Measurements from ENCODE around the gene ZNF274. TPM values are rescaled to one million over a fixed set of nuclear protein-coding genes. Genes with fewer than 3 reads are reported as not detected.

The ZNF274 gene
- polyA plus RNA-seq, 1 of the 3 experiments (the other 2 are of a cell fraction): 3.1 TPM

DNA sequence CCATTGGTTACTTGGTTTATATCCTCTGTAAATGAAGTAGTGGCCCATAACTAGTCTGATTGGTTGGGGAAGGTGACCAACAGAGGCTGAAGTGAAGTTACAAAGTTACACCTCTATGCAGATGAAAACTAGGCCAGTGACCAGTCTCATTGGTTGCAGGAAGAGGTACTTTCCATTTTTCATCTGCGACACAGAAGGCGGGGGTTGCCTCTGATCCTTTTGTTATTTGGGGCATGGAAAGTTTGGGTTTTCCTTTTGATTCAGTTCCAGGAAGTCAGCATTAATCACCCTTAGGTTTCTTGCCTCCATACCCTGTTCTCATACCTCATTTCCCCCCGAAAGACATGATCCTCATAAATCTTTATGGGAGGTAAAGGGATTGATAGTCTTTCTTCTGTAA is 66.0 kb downstream of the ZNF274 start:
- Histone ChIP-seq H3K79me2 (ENCODE audit: insufficient read depth) (no peaks in the 10 kb centered on the region), H3K27me3 (ENCODE audit: insufficient read depth) (no peaks in the 10 kb centered on the region), H3K4me3 (ENCODE audit: low read depth in 2 of 2, low read length in 1 of 2) (no peak overlapping the region; a peak in 1 of 4 replicates), H4K20me1 (ENCODE audit: insufficient read depth) (no peaks in the 10 kb centered on the region), H2AFZ (ENCODE audit: low read depth) (no peak overlapping the region), H3K9me3 (peaks cover 10% of the 10 kb centered on the region; the same call in 1 of the 2 replicates), H3K4me2 (no peak overlapping the region), H3K4me1 (ENCODE audit: control insufficient read depth in 1 of 2, insufficient read depth in 2 of 2, low read depth in 1 of 2, low read length in 1 of 2) (no peaks in the 10 kb centered on the region), H3K27ac (ENCODE audit: low read depth in 2 of 2, low read length in 1 of 2) (no peak overlapping the region), H3F3A (replicated peaks; ENCODE audit: insufficient read depth) (no peaks in the 10 kb centered on the region), H3K9ac (no peak overlapping the region), H3K9me2 (no peaks in the 10 kb centered on the region), H3K36me3 (replicated peaks in 1 of 2; ENCODE audit: control insufficient read depth in 1 of 2, insufficient read depth in 2 of 2, low read length in 1 of 2) (no peaks in the 10 kb centered on the region)
- 88% methylated on average over 3 of the region's 3 CpGs for WGBS (ENCODE audit: low lambda C conversion rate)
- no peak for DNase-seq
- CTCF ChIA-PET: no interaction called here
- TF ChIP-seq TEAD4 (IDR thresholded peaks at IDR 0.05; ENCODE audit: borderline replicate concordance, insufficient read depth) (no peak), RFX5 (IDR thresholded peaks at IDR 0.05; ENCODE audit: low read length) (no peak), GABPA (IDR thresholded peaks at IDR 0.05; ENCODE audit: low read depth) (no peak), GATA2 (CRISPR knock-in tag; IDR thresholded peaks at IDR 0.05) (no peak), JUND (IDR thresholded peaks at IDR 0.05) (no peak), EZH2phosphoT487 (IDR thresholded peaks at IDR 0.05; ENCODE audit: borderline replicate concordance, low read depth) (no peak), ELF1 (IDR thresholded peaks at IDR 0.05) (no peak), RAD21 (IDR thresholded peaks at IDR 0.05; ENCODE audit: low read length) (no peak), REST (IDR thresholded peaks at IDR 0.05; ENCODE audit: low read depth, low read length) (no peak), RXRA (IDR thresholded peaks at IDR 0.05; ENCODE audit: borderline replicate concordance, low read depth) (no peak), FOSL2 (IDR thresholded peaks at IDR 0.05; ENCODE audit: borderline replicate concordance, low read depth) (no peak), PBX3 (IDR thresholded peaks at IDR 0.05) (no peak), NRF1 (IDR thresholded peaks at IDR 0.05; ENCODE audit: low read depth, low read length) (no peak), TCF12 (IDR thresholded peaks at IDR 0.05) (no peak)
- POLR2A ChIA-PET: no interaction called here

GRCh38 chr19:58252102-58252685 is 69.3 kb downstream of the ZNF274 start:
- no peak overlapping the region for H3K9ac ChIP-seq
- POLR2A ChIA-PET: no interaction called here
- WGBS (ENCODE audit: low lambda C conversion rate): 76% methylated on average over 2 of the region's 2 CpGs
- no peaks in the 10 kb centered on the region for H3K79me2 ChIP-seq (ENCODE audit: insufficient read depth)
- no peaks in the 10 kb centered on the region for H3K4me1 ChIP-seq (ENCODE audit: control insufficient read depth in 1 of 2, insufficient read depth in 2 of 2, low read depth in 1 of 2, low read length in 1 of 2)
- CTCF ChIA-PET: no interaction called here
- H3K4me3 ChIP-seq (ENCODE audit: low read depth in 2 of 2, low read length in 1 of 2): no peak overlapping the region
- H3K36me3 ChIP-seq (replicated peaks in 1 of 2; ENCODE audit: control insufficient read depth in 1 of 2, insufficient read depth in 2 of 2, low read length in 1 of 2): no peaks in the 10 kb centered on the region
- H3K27ac ChIP-seq (ENCODE audit: low read depth in 2 of 2, low read length in 1 of 2): no peak overlapping the region
- no peaks in the 10 kb centered on the region for H3F3A ChIP-seq (replicated peaks; ENCODE audit: insufficient read depth)
- TF ChIP-seq RCOR1 (IDR thresholded peaks at IDR 0.05; ENCODE audit: low read length): no peak
- TF ChIP-seq, protein P1, sequence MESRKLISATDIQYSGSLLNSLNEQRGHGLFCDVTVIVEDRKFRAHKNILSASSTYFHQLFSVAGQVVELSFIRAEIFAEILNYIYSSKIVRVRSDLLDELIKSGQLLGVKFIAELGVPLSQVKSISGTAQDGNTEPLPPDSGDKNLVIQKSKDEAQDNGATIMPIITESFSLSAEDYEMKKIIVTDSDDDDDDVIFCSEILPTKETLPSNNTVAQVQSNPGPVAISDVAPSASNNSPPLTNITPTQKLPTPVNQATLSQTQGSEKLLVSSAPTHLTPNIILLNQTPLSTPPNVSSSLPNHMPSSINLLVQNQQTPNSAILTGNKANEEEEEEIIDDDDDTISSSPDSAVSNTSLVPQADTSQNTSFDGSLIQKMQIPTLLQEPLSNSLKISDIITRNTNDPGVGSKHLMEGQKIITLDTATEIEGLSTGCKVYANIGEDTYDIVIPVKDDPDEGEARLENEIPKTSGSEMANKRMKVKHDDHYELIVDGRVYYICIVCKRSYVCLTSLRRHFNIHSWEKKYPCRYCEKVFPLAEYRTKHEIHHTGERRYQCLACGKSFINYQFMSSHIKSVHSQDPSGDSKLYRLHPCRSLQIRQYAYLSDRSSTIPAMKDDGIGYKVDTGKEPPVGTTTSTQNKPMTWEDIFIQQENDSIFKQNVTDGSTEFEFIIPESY (IDR thresholded peaks at IDR 0.05; ENCODE audit: borderline replicate concordance, low read depth): no peak
- no peak for TF ChIP-seq FOXJ3 (CRISPR knock-in tag; IDR thresholded peaks at IDR 0.05)
- TF ChIP-seq EP300 (IDR thresholded peaks at IDR 0.05; ENCODE audit: borderline replicate concordance in 1 of 2, low read depth in 1 of 2, low read length in 1 of 2): no peak
- TF ChIP-seq RAD21 (IDR thresholded peaks at IDR 0.05; ENCODE audit: low read length): no peak
- TF ChIP-seq ELF1 (IDR thresholded peaks at IDR 0.05): no peak
- no peak for TF ChIP-seq REST (IDR thresholded peaks at IDR 0.05; ENCODE audit: low read depth, low read length)
- H3K9me2 ChIP-seq: no peaks in the 10 kb centered on the region
- peaks cover 10% of the 10 kb centered on the region; the same call in 1 of the 2 replicates for H3K9me3 ChIP-seq
- no peaks in the 10 kb centered on the region for H3K27me3 ChIP-seq (ENCODE audit: insufficient read depth)
- no peak for DNase-seq
- H2AFZ ChIP-seq (ENCODE audit: low read depth): no peak overlapping the region
- H3K4me2 ChIP-seq: no peak overlapping the region
- no peaks in the 10 kb centered on the region for H4K20me1 ChIP-seq (ENCODE audit: insufficient read depth)
